HG02610 (cell line): Measurements from ENCODE around the gene FGF12.

ENCODE experiments used
- ATAC-seq: cut with Tn5 transposase; IDR thresholded peaks from one replicate; pipeline ENCODE4 v1.9.1; 2021; ENCODE audit warnings: mild to moderate bottlenecking, moderate library complexity; ENCODE audit not compliant: unreplicated experiment

The FGF12 gene

GRCh38 chr3:192419312-192419711 lies 308.0 kb downstream of the FGF12 start:
- no peak for ATAC-seq

- no peak for ATAC-seq
Measured at GRCh38 chr3:192417559-192418055, 309.7 kb downstream of the FGF12 start.

GRCh38 chr3:192417017-192417416 lies 310.3 kb downstream of the FGF12 start:
- ATAC-seq, result no peak

GRCh38 chr3:192413461-192413860 lies 313.9 kb downstream of the FGF12 start:
- ATAC-seq, result no peak

- no peak for ATAC-seq
Measured at GRCh38 chr3:192410684-192410960, 316.7 kb downstream of the FGF12 start.

GRCh38 chr3:192409838-192410683 lies 317.3 kb downstream of the FGF12 start:
- ATAC-seq, result no peak

GRCh38 chr3:192409201-192409837 lies 318.0 kb downstream of the FGF12 start:
- ATAC-seq, result no peak

- ATAC-seq, result no peak
Measured at GRCh38 chr3:192408647-192409200, 318.6 kb downstream of the FGF12 start.

- no peak for ATAC-seq
Measured at GRCh38 chr3:192408007-192408646, 319.2 kb downstream of the FGF12 start.

- ATAC-seq, result no peak
Measured at GRCh38 chr3:192399767-192400166, 327.6 kb downstream of the FGF12 start.

GRCh38 chr3:192397012-192397411 lies 330.3 kb downstream of the FGF12 start:
- ATAC-seq, result no peak

- no peak for ATAC-seq
Measured at GRCh38 chr3:192395506-192395905, 331.8 kb downstream of the FGF12 start.

- ATAC-seq, result no peak
Measured at GRCh38 chr3:192392986-192393385, 334.4 kb downstream of the FGF12 start.

GRCh38 chr3:192382861-192383260 lies 344.5 kb downstream of the FGF12 start:
- no peak for ATAC-seq

- ATAC-seq, result no peak
Measured at GRCh38 chr3:192373586-192373985, 353.8 kb downstream of the FGF12 start.

GRCh38 chr3:192373032-192373431 lies 354.3 kb downstream of the FGF12 start:
- ATAC-seq, result no peak

GRCh38 chr3:192372616-192373015 lies 354.7 kb downstream of the FGF12 start:
- ATAC-seq, result no peak

- no peak for ATAC-seq
Measured at GRCh38 chr3:192371870-192372400, 355.4 kb downstream of the FGF12 start.

GRCh38 chr3:192367616-192368015 lies 359.7 kb downstream of the FGF12 start:
- ATAC-seq, result no peak

- no peak for ATAC-seq
Measured at GRCh38 chr3:192366916-192367315, 360.4 kb downstream of the FGF12 start.

GRCh38 chr3:192365571-192365970 lies 361.8 kb downstream of the FGF12 start:
- no peak for ATAC-seq
